Measurements from ENCODE around the gene POU6F2.

POU6F2 gene

DNA sequence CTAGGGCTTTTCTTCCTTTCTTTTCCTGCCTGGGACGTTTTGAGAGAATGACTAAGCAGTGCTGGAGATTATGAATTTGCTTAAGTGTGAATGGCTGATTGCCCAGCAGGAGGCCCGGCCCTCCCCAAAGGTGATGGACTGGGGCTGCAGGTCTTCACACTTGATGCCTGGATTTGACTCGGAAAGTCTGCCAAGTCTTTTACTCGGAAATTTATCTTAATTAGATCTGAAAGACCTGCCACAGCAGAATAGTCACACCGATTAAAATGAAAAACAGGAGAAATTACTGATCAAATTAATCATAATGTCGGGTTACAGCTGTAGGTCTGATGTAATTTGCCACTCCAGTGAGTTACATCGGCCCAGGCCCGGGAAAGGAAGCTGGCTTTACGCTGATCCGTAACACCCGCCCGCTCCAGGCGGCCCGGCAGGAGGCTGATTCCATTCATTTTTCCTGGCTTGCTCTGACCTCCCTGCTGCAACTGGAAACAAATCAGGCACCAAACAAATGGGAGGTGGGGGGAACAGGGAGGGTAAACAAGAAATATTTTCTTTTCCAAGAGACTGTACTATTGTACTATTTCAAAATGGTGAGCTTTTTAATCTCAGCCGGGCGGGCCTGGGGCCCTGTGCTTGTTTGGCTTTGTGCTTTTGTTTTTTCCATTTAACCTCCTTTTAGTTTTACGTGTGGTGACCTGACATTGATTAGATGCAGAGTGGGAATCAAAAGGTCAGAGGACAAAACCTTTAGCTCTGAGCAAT lies 376.1 kb downstream of the POU6F2 start (continued):
- TF ChIP-seq, protein P1, sequence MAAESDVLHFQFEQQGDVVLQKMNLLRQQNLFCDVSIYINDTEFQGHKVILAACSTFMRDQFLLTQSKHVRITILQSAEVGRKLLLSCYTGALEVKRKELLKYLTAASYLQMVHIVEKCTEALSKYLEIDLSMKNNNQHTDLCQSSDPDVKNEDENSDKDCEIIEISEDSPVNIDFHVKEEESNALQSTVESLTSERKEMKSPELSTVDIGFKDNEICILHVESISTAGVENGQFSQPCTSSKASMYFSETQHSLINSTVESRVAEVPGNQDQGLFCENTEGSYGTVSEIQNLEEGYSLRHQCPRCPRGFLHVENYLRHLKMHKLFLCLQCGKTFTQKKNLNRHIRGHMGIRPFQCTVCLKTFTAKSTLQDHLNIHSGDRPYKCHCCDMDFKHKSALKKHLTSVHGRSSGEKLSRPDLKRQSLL (tag by site-specific recombination; IDR thresholded peaks at IDR 0.05) = no peak
- TF ChIP-seq ZNF2 (tag by site-specific recombination; IDR thresholded peaks at IDR 0.05) = no peak
- TF ChIP-seq ZNF768 (tag by site-specific recombination; IDR thresholded peaks at IDR 0.05) = no peak
- no peak for TF ChIP-seq ZNF169 (tag by site-specific recombination; IDR thresholded peaks at IDR 0.05)
- TF ChIP-seq ZNF561 (tag by site-specific recombination; IDR thresholded peaks at IDR 0.05; ENCODE audit: borderline replicate concordance) = peak; percentile 53; the same call in 1 of the 2 replicates
- TF ChIP-seq ZNF555 (tag by site-specific recombination; conservative IDR thresholded peaks at IDR 0.05) = no peak
- no peak for TF ChIP-seq KLF1 (tag by site-specific recombination; IDR thresholded peaks at IDR 0.05)
- TF ChIP-seq ZNF549 (tag by site-specific recombination; IDR thresholded peaks at IDR 0.05) = no peak
- TF ChIP-seq, protein P2, sequence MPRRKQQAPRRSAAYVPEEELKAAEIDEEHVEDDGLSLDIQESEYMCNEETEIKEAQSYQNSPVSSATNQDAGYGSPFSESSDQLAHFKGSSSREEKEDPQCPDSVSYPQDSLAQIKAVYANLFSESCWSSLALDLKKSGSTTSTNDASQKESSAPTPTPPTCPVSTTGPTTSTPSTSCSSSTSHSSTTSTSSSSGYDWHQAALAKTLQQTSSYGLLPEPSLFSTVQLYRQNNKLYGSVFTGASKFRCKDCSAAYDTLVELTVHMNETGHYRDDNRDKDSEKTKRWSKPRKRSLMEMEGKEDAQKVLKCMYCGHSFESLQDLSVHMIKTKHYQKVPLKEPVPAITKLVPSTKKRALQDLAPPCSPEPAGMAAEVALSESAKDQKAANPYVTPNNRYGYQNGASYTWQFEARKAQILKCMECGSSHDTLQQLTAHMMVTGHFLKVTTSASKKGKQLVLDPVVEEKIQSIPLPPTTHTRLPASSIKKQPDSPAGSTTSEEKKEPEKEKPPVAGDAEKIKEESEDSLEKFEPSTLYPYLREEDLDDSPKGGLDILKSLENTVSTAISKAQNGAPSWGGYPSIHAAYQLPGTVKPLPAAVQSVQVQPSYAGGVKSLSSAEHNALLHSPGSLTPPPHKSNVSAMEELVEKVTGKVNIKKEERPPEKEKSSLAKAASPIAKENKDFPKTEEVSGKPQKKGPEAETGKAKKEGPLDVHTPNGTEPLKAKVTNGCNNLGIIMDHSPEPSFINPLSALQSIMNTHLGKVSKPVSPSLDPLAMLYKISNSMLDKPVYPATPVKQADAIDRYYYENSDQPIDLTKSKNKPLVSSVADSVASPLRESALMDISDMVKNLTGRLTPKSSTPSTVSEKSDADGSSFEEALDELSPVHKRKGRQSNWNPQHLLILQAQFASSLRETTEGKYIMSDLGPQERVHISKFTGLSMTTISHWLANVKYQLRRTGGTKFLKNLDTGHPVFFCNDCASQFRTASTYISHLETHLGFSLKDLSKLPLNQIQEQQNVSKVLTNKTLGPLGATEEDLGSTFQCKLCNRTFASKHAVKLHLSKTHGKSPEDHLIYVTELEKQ (tag by site-specific recombination; IDR thresholded peaks at IDR 0.05; ENCODE audit: borderline replicate concordance) = no peak
- no peak for TF ChIP-seq ZNF274 (IDR thresholded peaks at IDR 0.05; ENCODE audit: low read length)
- TF ChIP-seq ZNF274 (tag by site-specific recombination; IDR thresholded peaks at IDR 0.05; ENCODE audit: borderline replicate concordance) = no peak
- no peak for TF ChIP-seq ZNF174 (tag by site-specific recombination; IDR thresholded peaks at IDR 0.05)
- no peak for TF ChIP-seq ZNF214 (tag by site-specific recombination; IDR thresholded peaks at IDR 0.05; ENCODE audit: borderline replicate concordance)
- TF ChIP-seq ZNF510 (tag by site-specific recombination; IDR thresholded peaks at IDR 0.05; ENCODE audit: insufficient replicate concordance) = no peak
- TF ChIP-seq SCRT2 (tag by site-specific recombination; IDR thresholded peaks at IDR 0.05) = peak; percentile 48; the same call in 1 of the 2 replicates
- TF ChIP-seq ZBTB1 (tag by site-specific recombination; IDR thresholded peaks at IDR 0.05) = no peak
- no peak for TF ChIP-seq HOXD13 (CRISPR knock-in tag; IDR thresholded peaks at IDR 0.05; ENCODE audit: borderline replicate concordance)
- no peak; the same call in 1 of the 2 replicates for TF ChIP-seq SP2 (tag by site-specific recombination; IDR thresholded peaks at IDR 0.05)
- TF ChIP-seq ZNF10 (tag by site-specific recombination; IDR thresholded peaks at IDR 0.05) = no peak
- no peak for TF ChIP-seq ZFP69B (tag by site-specific recombination; IDR thresholded peaks at IDR 0.05)
- no peak for TF ChIP-seq ZNF48 (tag by site-specific recombination; IDR thresholded peaks at IDR 0.05)
- TF ChIP-seq ZNF155 (tag by site-specific recombination; IDR thresholded peaks at IDR 0.05) = no peak

- H3K27ac ChIP-seq (ENCODE audit: extremely low read depth, low read depth, low read length) = no peak overlapping the region
- H3K9me3 ChIP-seq (ENCODE audit: control insufficient read depth, insufficient read depth, low read depth, low read length) = no peaks in the 10 kb centered on the region
- peaks cover 5% of the 10 kb centered on the region for H3K4me1 ChIP-seq (ENCODE audit: control insufficient read depth, insufficient read depth, low read length)
- ChIA-PET POLR2A (no interaction called here), CTCF (interaction anchor here (0.6 to 1.4 kb wide), 3 partner anchors 10 to 632 kb away, joined by 3 to 4 read pairs (median 3); no protein-coding TSS in a partner anchor)
- H3K36me3 ChIP-seq (ENCODE audit: control insufficient read depth in 2 of 2, insufficient read depth in 1 of 2, low read length in 2 of 2) = no peaks in the 10 kb centered on the region
- no peak for TF ChIP-seq ZNF513 (tag by site-specific recombination; IDR thresholded peaks at IDR 0.05)
- TF ChIP-seq GLIS1 (tag by site-specific recombination; IDR thresholded peaks at IDR 0.05) = peak; percentile 50
- H3K4me3 ChIP-seq (ENCODE audit: low read depth, low read length) = no peak overlapping the region
Measured at GRCh38 chr7:39355664-39356063, 378.0 kb downstream of the POU6F2 start.

All from HEK293 (cell line).